ENCODE data around the gene IGBP1. TPM values are rescaled to one million over a fixed set of nuclear protein-coding genes. Genes with fewer than 3 reads are reported as not detected.

The IGBP1 gene
- polyA plus RNA-seq, result 141 TPM
- long read RNA-seq, donor 1, transcript IGBP1-201 (6 exons, 1,862 nt), result major isoform, 22 of 33 reads
- long read RNA-seq, donor 1, partial matches to known transcripts, result 5 of 33 reads
- long read RNA-seq, donor 1, other reads (novel, unspliced or antisense), result 6 of 33 reads
- long read RNA-seq, donor 2, transcript IGBP1-201 (6 exons, 1,862 nt), result major isoform, 60 of 194 reads
- long read RNA-seq, donor 2, partial matches to known transcripts, result 68 of 194 reads
- long read RNA-seq, donor 2, other reads (novel, unspliced or antisense), result 65 of 194 reads
- long read RNA-seq, donor 3, transcript IGBP1-201 (6 exons, 1,862 nt), result major isoform, 101 of 143 reads
- long read RNA-seq, donor 3, partial matches to known transcripts, result 42 of 143 reads
- long read RNA-seq, donor 3, other reads (novel, unspliced or antisense), result 0 of 143 reads
- long read RNA-seq, donor 4, transcript IGBP1-201 (6 exons, 1,862 nt), result major isoform, 7 of 7 reads
- long read RNA-seq, donor 4, partial matches to known transcripts, result 0 of 7 reads
- long read RNA-seq, donor 4, other reads (novel, unspliced or antisense), result 0 of 7 reads
- long read RNA-seq, donor 5, transcript IGBP1-201 (6 exons, 1,862 nt), result major isoform, 36 of 36 reads
- long read RNA-seq, donor 5, partial matches to known transcripts, result 0 of 36 reads
- long read RNA-seq, donor 5, other reads (novel, unspliced or antisense), result 0 of 36 reads
- long read RNA-seq, donor 6, transcript IGBP1-201 (6 exons, 1,862 nt), result major isoform, 41 of 74 reads
- long read RNA-seq, donor 6, partial matches to known transcripts, result 33 of 74 reads
- long read RNA-seq, donor 6, other reads (novel, unspliced or antisense), result 0 of 74 reads
- long read RNA-seq, donor 7, transcript IGBP1-201 (6 exons, 1,862 nt), result major isoform, 22 of 35 reads
- long read RNA-seq, donor 7, partial matches to known transcripts, result 13 of 35 reads
- long read RNA-seq, donor 7, other reads (novel, unspliced or antisense), result 0 of 35 reads
- long read RNA-seq, donor 8, transcript IGBP1-201 (6 exons, 1,862 nt), result major isoform, 53 of 83 reads
- long read RNA-seq, donor 8, partial matches to known transcripts, result 30 of 83 reads
- long read RNA-seq, donor 8, other reads (novel, unspliced or antisense), result 0 of 83 reads
- long read RNA-seq, donor 9, transcript IGBP1-201 (6 exons, 1,862 nt), result major isoform, 69 of 99 reads
- long read RNA-seq, donor 9, partial matches to known transcripts, result 24 of 99 reads
- long read RNA-seq, donor 9, other reads (novel, unspliced or antisense), result 5 of 99 reads
- long read RNA-seq, donor 10, transcript IGBP1-201 (6 exons, 1,862 nt), result major isoform, 77 of 100 reads
- long read RNA-seq, donor 10, partial matches to known transcripts, result 23 of 100 reads
- long read RNA-seq, donor 10, other reads (novel, unspliced or antisense), result 0 of 100 reads
- long read RNA-seq, donor 11, transcript IGBP1-201 (6 exons, 1,862 nt), result major isoform, 37 of 37 reads
- long read RNA-seq, donor 11, partial matches to known transcripts, result 0 of 37 reads
- long read RNA-seq, donor 11, other reads (novel, unspliced or antisense), result 0 of 37 reads

- Histone ChIP-seq H3K36me3 (ENCODE audit: control insufficient read depth, insufficient read depth, low read length) (no peaks in the 10 kb centered on the region), H3K9me3 (ENCODE audit: control insufficient read depth, low read depth, low read length) (no peaks in the 10 kb centered on the region), H3K4me3 (ENCODE audit: low read length) (peak within 1 kb of the TSS; percentile 78), H3K27me3 (ENCODE audit: control insufficient read depth, insufficient read depth, low read length) (no peaks in the 10 kb centered on the region), H3K4me1 (ENCODE audit: control insufficient read depth, insufficient read depth, low read length) (peaks cover 6% of the 10 kb centered on the region), H3K27ac (ENCODE audit: low read length) (peak within 1 kb of the TSS; percentile 75)
- no CpG with 5 or more reads among the region's 59 CpGs for WGBS (ENCODE audit: insufficient coverage, low lambda C conversion rate)
- DNase-seq, result peak; percentile 79 to 88
Measured at GRCh38 chrX:70133303-70134115, at the start of gene IGBP1. IGBP1 (plus strand) TSS chrX:70133447; CDS start chrX:70133948, 501 bp downstream.

GRCh38 chrX:70084592-70085240, 48.5 kb upstream of the IGBP1 start:
- no peaks in the 10 kb centered on the region for H3K9me3 ChIP-seq (ENCODE audit: control insufficient read depth, low read depth, low read length)
- H3K27me3 ChIP-seq (ENCODE audit: control insufficient read depth, insufficient read depth, low read length), result no peaks in the 10 kb centered on the region
- no peaks in the 10 kb centered on the region for H3K36me3 ChIP-seq (ENCODE audit: control insufficient read depth, insufficient read depth, low read length)
- WGBS (ENCODE audit: insufficient coverage, low lambda C conversion rate), result no CpG with 5 or more reads among the region's 5 CpGs
- no peak for DNase-seq
- no peak overlapping the region for H3K4me3 ChIP-seq (ENCODE audit: low read length)
- H3K27ac ChIP-seq (ENCODE audit: low read length), result no peak overlapping the region
- no peaks in the 10 kb centered on the region for H3K4me1 ChIP-seq (ENCODE audit: control insufficient read depth, insufficient read depth, low read length)

- no peaks in the 10 kb centered on the region for H3K9me3 ChIP-seq (ENCODE audit: control insufficient read depth, low read depth, low read length)
- peak; percentile 23 to 59 for DNase-seq
- H3K4me1 ChIP-seq (ENCODE audit: control insufficient read depth, insufficient read depth, low read length), result no peaks in the 10 kb centered on the region
- WGBS (ENCODE audit: insufficient coverage, low lambda C conversion rate), result no CpG with 5 or more reads among the region's 11 CpGs
- no peak overlapping the region for H3K27ac ChIP-seq (ENCODE audit: low read length)
- H3K27me3 ChIP-seq (ENCODE audit: control insufficient read depth, insufficient read depth, low read length), result no peaks in the 10 kb centered on the region
- H3K36me3 ChIP-seq (ENCODE audit: control insufficient read depth, insufficient read depth, low read length), result no peaks in the 10 kb centered on the region
- no peak overlapping the region for H3K4me3 ChIP-seq (ENCODE audit: low read length)
Measured at GRCh38 chrX:70087857-70088630, 45.2 kb upstream of the IGBP1 start.

- H3K27me3 ChIP-seq (ENCODE audit: control insufficient read depth, insufficient read depth, low read length), result no peaks in the 10 kb centered on the region
- no peaks in the 10 kb centered on the region for H3K9me3 ChIP-seq (ENCODE audit: control insufficient read depth, low read depth, low read length)
- DNase-seq, result no peak
- H3K27ac ChIP-seq (ENCODE audit: low read length), result no peak overlapping the region
- no peaks in the 10 kb centered on the region for H3K4me1 ChIP-seq (ENCODE audit: control insufficient read depth, insufficient read depth, low read length)
- no peaks in the 10 kb centered on the region for H3K36me3 ChIP-seq (ENCODE audit: control insufficient read depth, insufficient read depth, low read length)
- no peak overlapping the region for H3K4me3 ChIP-seq (ENCODE audit: low read length)
Measured at GRCh38 chrX:70088751-70089150, 44.5 kb upstream of the IGBP1 start.

GRCh38 chrX:70089604-70090297, 43.5 kb upstream of the IGBP1 start:
- Histone ChIP-seq H3K27me3 (ENCODE audit: control insufficient read depth, insufficient read depth, low read length) (no peaks in the 10 kb centered on the region), H3K4me3 (ENCODE audit: low read length) (no peak overlapping the region), H3K36me3 (ENCODE audit: control insufficient read depth, insufficient read depth, low read length) (no peaks in the 10 kb centered on the region), H3K27ac (ENCODE audit: low read length) (no peak overlapping the region), H3K9me3 (ENCODE audit: control insufficient read depth, low read depth, low read length) (no peaks in the 10 kb centered on the region), H3K4me1 (ENCODE audit: control insufficient read depth, insufficient read depth, low read length) (no peaks in the 10 kb centered on the region)
- DNase-seq, result no peak
- WGBS (ENCODE audit: insufficient coverage, low lambda C conversion rate), result no CpG with 5 or more reads among the region's 1 CpG

GRCh38 chrX:70092247-70092646, 41.0 kb upstream of the IGBP1 start:
- H3K27ac ChIP-seq (ENCODE audit: low read length), result no peak overlapping the region
- no peaks in the 10 kb centered on the region for H3K27me3 ChIP-seq (ENCODE audit: control insufficient read depth, insufficient read depth, low read length)
- no peaks in the 10 kb centered on the region for H3K9me3 ChIP-seq (ENCODE audit: control insufficient read depth, low read depth, low read length)
- no peak overlapping the region for H3K4me3 ChIP-seq (ENCODE audit: low read length)
- WGBS (ENCODE audit: insufficient coverage, low lambda C conversion rate), result no CpG with 5 or more reads among the region's 4 CpGs
- DNase-seq, result no peak
- H3K36me3 ChIP-seq (ENCODE audit: control insufficient read depth, insufficient read depth, low read length), result no peaks in the 10 kb centered on the region
- H3K4me1 ChIP-seq (ENCODE audit: control insufficient read depth, insufficient read depth, low read length), result no peaks in the 10 kb centered on the region

- Histone ChIP-seq H3K4me3 (ENCODE audit: low read length) (no peak overlapping the region), H3K9me3 (ENCODE audit: control insufficient read depth, low read depth, low read length) (no peaks in the 10 kb centered on the region), H3K27me3 (ENCODE audit: control insufficient read depth, insufficient read depth, low read length) (no peaks in the 10 kb centered on the region), H3K36me3 (ENCODE audit: control insufficient read depth, insufficient read depth, low read length) (no peaks in the 10 kb centered on the region), H3K4me1 (ENCODE audit: control insufficient read depth, insufficient read depth, low read length) (no peaks in the 10 kb centered on the region), H3K27ac (ENCODE audit: low read length) (no peak overlapping the region)
- no CpG with 5 or more reads among the region's 2 CpGs for WGBS (ENCODE audit: insufficient coverage, low lambda C conversion rate)
- peak; percentile 3 to 6 for DNase-seq
Measured at GRCh38 chrX:70096052-70096451, 37.2 kb upstream of the IGBP1 start.

- Histone ChIP-seq H3K9me3 (ENCODE audit: control insufficient read depth, low read depth, low read length) (no peaks in the 10 kb centered on the region), H3K36me3 (ENCODE audit: control insufficient read depth, insufficient read depth, low read length) (no peaks in the 10 kb centered on the region), H3K4me1 (ENCODE audit: control insufficient read depth, insufficient read depth, low read length) (no peaks in the 10 kb centered on the region), H3K4me3 (ENCODE audit: low read length) (no peak overlapping the region), H3K27ac (ENCODE audit: low read length) (no peak overlapping the region), H3K27me3 (ENCODE audit: control insufficient read depth, insufficient read depth, low read length) (no peaks in the 10 kb centered on the region)
- DNase-seq, result no peak
- WGBS (ENCODE audit: insufficient coverage, low lambda C conversion rate), result no CpG with 5 or more reads among the region's 2 CpGs
Measured at GRCh38 chrX:70105229-70105628, 28.0 kb upstream of the IGBP1 start.

All from large intestine (tissue), 12 donors.